ENCODE results near the gene PDGFA.

The PDGFA gene

GRCh38 chr7:519484-520390 is at the start of gene PDGFA:
Gene PDGFA (minus strand): TSS chr7:519846. CDS start chr7:519001, 845 bp downstream.
- no peaks in the 10 kb centered on the region for H3K9me3 ChIP-seq (ENCODE audit: control insufficient read depth, low read length)
- H3K27me3 ChIP-seq (ENCODE audit: control insufficient read depth, insufficient read depth, low read length) = peaks cover 49% of the 10 kb centered on the region
- peak within 1 kb of the TSS; percentile 69 for H3K4me3 ChIP-seq (ENCODE audit: low read length)
- peak within 1 kb of the TSS; percentile 88 for H3K9ac ChIP-seq (ENCODE audit: low read length)
- H3K36me3 ChIP-seq (ENCODE audit: control insufficient read depth, insufficient read depth, low read length) = no peaks in the 10 kb centered on the region
- H3K4me1 ChIP-seq (ENCODE audit: control insufficient read depth, insufficient read depth, low read length) = peaks cover 47% of the 10 kb centered on the region

DNA sequence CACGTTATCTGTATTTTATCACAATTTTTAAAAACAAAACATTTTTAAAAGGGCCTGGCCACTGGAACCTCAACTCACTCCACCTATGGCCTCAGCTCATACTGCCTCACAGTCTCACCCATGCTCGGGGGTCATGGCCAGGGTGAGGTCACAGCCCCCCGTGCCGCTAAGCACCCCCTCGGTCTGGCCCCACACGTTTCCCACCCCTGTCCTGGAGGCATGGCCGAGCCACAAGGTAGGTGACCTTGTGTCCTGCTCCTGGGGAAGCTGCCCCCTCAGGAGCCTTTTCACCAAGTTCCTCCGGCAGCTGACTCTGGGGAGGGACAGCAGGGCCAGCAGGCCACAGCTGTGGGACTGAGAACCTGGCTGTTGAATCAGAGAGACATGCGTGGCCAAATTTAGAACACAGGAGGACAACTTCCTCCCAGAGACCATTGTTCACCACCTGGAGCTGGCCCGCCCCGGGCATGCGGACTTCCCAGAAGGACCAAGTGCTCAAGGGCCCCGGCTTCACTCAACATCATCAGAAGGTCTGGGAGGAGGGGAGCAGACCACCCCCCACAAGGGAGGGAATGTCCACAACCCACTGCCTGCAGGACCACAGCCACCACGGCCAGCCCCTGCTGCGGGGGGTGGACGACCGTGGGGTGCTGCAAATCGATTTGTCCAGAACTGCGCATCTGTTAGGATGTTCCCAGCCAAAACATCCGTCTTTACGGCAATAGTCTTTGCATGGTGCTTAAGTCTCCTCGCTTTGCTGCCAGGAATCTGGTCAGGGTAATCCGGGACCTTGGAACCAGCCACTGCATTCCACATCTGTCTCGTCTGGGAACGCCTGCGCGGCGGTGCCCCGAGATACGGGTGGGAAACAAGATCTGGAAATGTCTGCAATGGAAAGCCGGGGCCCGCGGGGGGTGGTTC is 48.6 kb upstream of the PDGFA start:
- H3K9ac ChIP-seq (ENCODE audit: low read length) = no peak overlapping the region
- H3K36me3 ChIP-seq (ENCODE audit: control insufficient read depth, insufficient read depth, low read length) = no peaks in the 10 kb centered on the region
- no peaks in the 10 kb centered on the region for H3K27me3 ChIP-seq (ENCODE audit: control insufficient read depth, insufficient read depth, low read length)
- H3K4me3 ChIP-seq (ENCODE audit: low read length) = no peak overlapping the region
- no peaks in the 10 kb centered on the region for H3K4me1 ChIP-seq (ENCODE audit: control insufficient read depth, insufficient read depth, low read length)
- no peaks in the 10 kb centered on the region for H3K9me3 ChIP-seq (ENCODE audit: control insufficient read depth, low read length)

DNA sequence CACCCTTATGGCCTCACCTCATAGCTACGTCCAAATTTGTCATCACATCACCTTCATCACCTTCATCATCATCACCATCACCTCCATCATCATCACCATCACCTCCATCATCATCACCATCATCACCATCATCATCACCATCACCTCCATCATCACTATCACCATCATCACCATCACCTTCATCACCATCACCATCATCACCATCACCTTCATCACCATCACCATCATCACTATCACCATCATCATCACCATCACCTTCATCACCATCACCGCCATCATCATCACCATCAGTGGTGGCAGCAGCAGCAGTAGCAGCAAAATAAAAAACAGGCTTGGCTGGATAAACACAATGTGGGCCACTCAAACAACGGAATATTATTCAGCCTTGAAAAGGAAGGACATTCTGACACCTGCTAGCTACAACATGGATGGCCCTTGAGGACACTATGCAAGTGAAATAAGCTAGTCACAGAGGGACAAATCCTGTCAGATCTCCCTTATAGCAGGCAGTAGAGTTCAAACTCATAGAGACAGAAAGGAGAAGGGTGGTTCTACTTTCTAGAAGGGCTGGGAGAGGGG is 47.7 kb upstream of the PDGFA start:
- Histone ChIP-seq H3K27me3 (ENCODE audit: control insufficient read depth, insufficient read depth, low read length) (no peaks in the 10 kb centered on the region), H3K4me3 (ENCODE audit: low read length) (no peak overlapping the region), H3K9me3 (ENCODE audit: control insufficient read depth, low read length) (no peaks in the 10 kb centered on the region), H3K9ac (ENCODE audit: low read length) (no peak overlapping the region), H3K36me3 (ENCODE audit: control insufficient read depth, insufficient read depth, low read length) (no peaks in the 10 kb centered on the region), H3K4me1 (ENCODE audit: control insufficient read depth, insufficient read depth, low read length) (no peaks in the 10 kb centered on the region)

- H3K36me3 ChIP-seq (ENCODE audit: control insufficient read depth, insufficient read depth, low read length) = no peaks in the 10 kb centered on the region
- H3K9ac ChIP-seq (ENCODE audit: low read length) = no peak overlapping the region
- no peaks in the 10 kb centered on the region for H3K27me3 ChIP-seq (ENCODE audit: control insufficient read depth, insufficient read depth, low read length)
- no peak overlapping the region for H3K4me3 ChIP-seq (ENCODE audit: low read length)
- H3K9me3 ChIP-seq (ENCODE audit: control insufficient read depth, low read length) = no peaks in the 10 kb centered on the region
- no peaks in the 10 kb centered on the region for H3K4me1 ChIP-seq (ENCODE audit: control insufficient read depth, insufficient read depth, low read length)
Measured at GRCh38 chr7:566100-566499, 46.5 kb upstream of the PDGFA start.

GRCh38 chr7:564176-564865 is 44.7 kb upstream of the PDGFA start:
- Histone ChIP-seq H3K4me3 (ENCODE audit: low read length) (no peak overlapping the region), H3K27me3 (ENCODE audit: control insufficient read depth, insufficient read depth, low read length) (no peaks in the 10 kb centered on the region), H3K9ac (ENCODE audit: low read length) (no peak overlapping the region), H3K9me3 (ENCODE audit: control insufficient read depth, low read length) (no peaks in the 10 kb centered on the region), H3K4me1 (ENCODE audit: control insufficient read depth, insufficient read depth, low read length) (no peaks in the 10 kb centered on the region), H3K36me3 (ENCODE audit: control insufficient read depth, insufficient read depth, low read length) (no peaks in the 10 kb centered on the region)

DNA sequence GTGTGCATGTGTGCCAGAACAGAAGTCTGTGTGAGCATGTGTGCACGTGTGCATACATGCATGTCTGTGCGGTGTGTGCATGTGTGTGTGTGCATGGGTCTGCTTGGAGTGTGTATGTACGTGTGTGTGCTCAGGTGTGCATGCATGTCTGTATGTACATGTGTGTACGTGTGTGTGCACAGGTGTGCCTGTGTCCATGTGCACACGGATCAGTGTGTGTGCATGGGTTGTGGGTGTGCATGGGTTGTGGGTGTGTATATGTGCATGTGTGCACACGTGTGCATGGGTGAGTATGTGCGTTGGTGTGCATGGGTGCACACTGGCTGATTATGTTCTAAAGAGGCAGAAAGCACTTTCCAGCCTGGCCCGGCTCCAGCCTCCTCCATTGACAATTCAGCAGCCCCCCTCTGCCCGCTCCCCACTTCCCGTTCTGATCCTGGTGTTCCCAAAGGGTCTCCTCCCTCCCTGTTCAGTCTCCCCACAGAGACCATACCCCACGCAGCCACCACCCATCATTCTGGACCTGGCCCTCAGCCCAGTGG is 44.1 kb upstream of the PDGFA start:
- Histone ChIP-seq H3K4me3 (ENCODE audit: low read length) (no peak overlapping the region), H3K27me3 (ENCODE audit: control insufficient read depth, insufficient read depth, low read length) (no peaks in the 10 kb centered on the region), H3K9ac (ENCODE audit: low read length) (no peak overlapping the region), H3K36me3 (ENCODE audit: control insufficient read depth, insufficient read depth, low read length) (no peaks in the 10 kb centered on the region), H3K9me3 (ENCODE audit: control insufficient read depth, low read length) (no peaks in the 10 kb centered on the region), H3K4me1 (ENCODE audit: control insufficient read depth, insufficient read depth, low read length) (no peaks in the 10 kb centered on the region)

GRCh38 chr7:562789-563628 is 43.4 kb upstream of the PDGFA start:
- no peaks in the 10 kb centered on the region for H3K36me3 ChIP-seq (ENCODE audit: control insufficient read depth, insufficient read depth, low read length)
- H3K9ac ChIP-seq (ENCODE audit: low read length) = no peak overlapping the region
- H3K4me3 ChIP-seq (ENCODE audit: low read length) = no peak overlapping the region
- H3K9me3 ChIP-seq (ENCODE audit: control insufficient read depth, low read length) = no peaks in the 10 kb centered on the region
- H3K27me3 ChIP-seq (ENCODE audit: control insufficient read depth, insufficient read depth, low read length) = no peaks in the 10 kb centered on the region
- H3K4me1 ChIP-seq (ENCODE audit: control insufficient read depth, insufficient read depth, low read length) = no peaks in the 10 kb centered on the region

DNA sequence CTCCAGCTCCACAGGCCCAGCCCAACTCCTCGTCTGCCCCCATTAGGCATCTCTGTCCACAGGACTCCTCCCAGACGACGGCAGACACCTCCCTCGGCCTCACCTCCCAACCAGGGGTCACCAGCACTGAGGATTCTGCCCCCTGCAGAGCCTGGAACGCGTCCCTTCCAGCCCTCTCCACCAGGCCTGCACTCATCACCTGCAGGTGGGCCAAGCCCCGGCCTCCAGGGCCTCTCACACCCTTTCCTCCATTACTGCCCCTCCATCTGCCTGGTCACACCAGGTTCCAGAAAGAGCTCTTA is 42.7 kb upstream of the PDGFA start:
- H3K36me3 ChIP-seq (ENCODE audit: control insufficient read depth, insufficient read depth, low read length) = no peaks in the 10 kb centered on the region
- H3K4me1 ChIP-seq (ENCODE audit: control insufficient read depth, insufficient read depth, low read length) = no peaks in the 10 kb centered on the region
- no peak overlapping the region for H3K9ac ChIP-seq (ENCODE audit: low read length)
- no peak overlapping the region for H3K4me3 ChIP-seq (ENCODE audit: low read length)
- H3K27me3 ChIP-seq (ENCODE audit: control insufficient read depth, insufficient read depth, low read length) = no peaks in the 10 kb centered on the region
- H3K9me3 ChIP-seq (ENCODE audit: control insufficient read depth, low read length) = no peaks in the 10 kb centered on the region

- Histone ChIP-seq H3K27me3 (ENCODE audit: control insufficient read depth, insufficient read depth, low read length) (no peaks in the 10 kb centered on the region), H3K9me3 (ENCODE audit: control insufficient read depth, low read length) (no peaks in the 10 kb centered on the region), H3K4me3 (ENCODE audit: low read length) (no peak overlapping the region), H3K9ac (ENCODE audit: low read length) (no peak overlapping the region), H3K4me1 (ENCODE audit: control insufficient read depth, insufficient read depth, low read length) (no peaks in the 10 kb centered on the region), H3K36me3 (ENCODE audit: control insufficient read depth, insufficient read depth, low read length) (no peaks in the 10 kb centered on the region)
Measured at GRCh38 chr7:561631-562373, 42.2 kb upstream of the PDGFA start.

DNA sequence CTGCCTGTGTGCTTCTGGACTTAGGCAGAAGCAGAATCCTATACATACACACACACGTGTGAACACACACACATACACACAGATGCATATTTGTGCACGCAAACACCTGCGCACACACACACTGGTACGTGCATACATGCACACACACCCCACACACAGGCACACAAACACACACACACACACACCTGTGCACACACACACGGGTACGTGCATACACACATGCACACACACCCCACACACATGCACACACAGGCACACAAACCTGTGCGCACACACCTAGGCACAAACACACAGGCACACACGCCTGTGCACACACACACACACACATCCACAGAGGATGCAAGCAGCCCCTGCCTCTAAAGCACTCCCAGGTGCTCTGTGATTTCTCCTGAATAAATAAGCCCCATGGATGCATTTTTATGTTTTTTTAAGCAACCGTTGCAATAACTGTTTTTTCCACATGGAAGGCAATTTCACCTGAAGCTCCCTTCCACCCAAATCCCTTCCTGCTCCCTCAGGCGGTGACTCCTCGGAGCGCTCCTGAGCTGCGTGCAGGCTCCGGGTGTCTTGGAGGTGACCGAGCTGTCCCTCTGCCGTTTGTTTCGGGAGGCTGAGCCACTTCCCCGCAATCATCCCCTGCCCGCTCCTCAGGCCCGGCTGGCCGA is 41.5 kb upstream of the PDGFA start:
- H3K9ac ChIP-seq (ENCODE audit: low read length) = no peak overlapping the region
- no peaks in the 10 kb centered on the region for H3K4me1 ChIP-seq (ENCODE audit: control insufficient read depth, insufficient read depth, low read length)
- no peaks in the 10 kb centered on the region for H3K9me3 ChIP-seq (ENCODE audit: control insufficient read depth, low read length)
- H3K27me3 ChIP-seq (ENCODE audit: control insufficient read depth, insufficient read depth, low read length) = no peaks in the 10 kb centered on the region
- H3K36me3 ChIP-seq (ENCODE audit: control insufficient read depth, insufficient read depth, low read length) = no peaks in the 10 kb centered on the region
- no peak overlapping the region for H3K4me3 ChIP-seq (ENCODE audit: low read length)

Measured in mucosa of stomach (tissue), 1 donor.